ENCODE data around the gene RAB18. TPM values are rescaled to one million over a fixed set of nuclear protein-coding genes. Genes with fewer than 3 reads are reported as not detected.

The RAB18 gene
- total RNA-seq, 1 experiment from 2014 or later = 68.1 TPM

- Histone ChIP-seq H3K4me3 (replicated peaks in 1 of 2; ENCODE audit: low read depth in 1 of 2, low read length in 2 of 2) (no peak overlapping the region), H4K20me1 (ENCODE audit: insufficient read depth) (no peaks in the 10 kb centered on the region), H3K27ac (ENCODE audit: low read depth, low read length) (no peak overlapping the region), H3K9ac (ENCODE audit: low read length) (no peak overlapping the region), H3K4me1 (ENCODE audit: control insufficient read depth in 1 of 2, insufficient read depth in 2 of 2, low read length in 2 of 2) (no peaks in the 10 kb centered on the region), H3K4me2 (ENCODE audit: low read length) (no peak overlapping the region), H2AFZ (ENCODE audit: low read depth, low read length, poor library complexity, severe bottlenecking) (no peak overlapping the region), H3K36me3 (ENCODE audit: control insufficient read depth in 1 of 2, insufficient read depth in 2 of 2, low read length in 2 of 2) (no peaks in the 10 kb centered on the region), H3K79me2 (ENCODE audit: insufficient read depth, low read length) (no peaks in the 10 kb centered on the region), H3K27me3 (ENCODE audit: insufficient read depth, low read length) (no peaks in the 10 kb centered on the region), H3K9me2 (ENCODE audit: insufficient read depth) (no peaks in the 10 kb centered on the region), H3K9me3 (ENCODE audit: control insufficient read depth in 1 of 2, insufficient read depth in 1 of 2, low read depth in 1 of 2, low read length in 2 of 2) (no peaks in the 10 kb centered on the region)
- ChIA-PET RAD21 (ENCODE audit: low non-redundant PET in 1 of 2, low total read pairs in 2 of 2, uncharacterized antibody in 2 of 2, unreplicated experiment in 2 of 2) (no interaction called here), CTCF (no interaction called here), POLR2A (no interaction called here)
- BruUV-seq (replicated peaks) = no TSS peak
- no peak for ATAC-seq
- DNase-seq (ENCODE audit: low read depth, low spot score) = no peak
- TF ChIP-seq EZH2 (IDR thresholded peaks at IDR 0.05) = no peak
- TF ChIP-seq TCF7L2 (IDR thresholded peaks at IDR 0.05; ENCODE audit: borderline replicate concordance, extremely low read depth, insufficient read depth, insufficient read length) = no peak
- no peak for TF ChIP-seq EGR1 (IDR thresholded peaks at IDR 0.05; ENCODE audit: low read depth)
- TF ChIP-seq CEBPB (IDR thresholded peaks at IDR 0.05; ENCODE audit: low read depth) = no peak
- TF ChIP-seq, protein P1, sequence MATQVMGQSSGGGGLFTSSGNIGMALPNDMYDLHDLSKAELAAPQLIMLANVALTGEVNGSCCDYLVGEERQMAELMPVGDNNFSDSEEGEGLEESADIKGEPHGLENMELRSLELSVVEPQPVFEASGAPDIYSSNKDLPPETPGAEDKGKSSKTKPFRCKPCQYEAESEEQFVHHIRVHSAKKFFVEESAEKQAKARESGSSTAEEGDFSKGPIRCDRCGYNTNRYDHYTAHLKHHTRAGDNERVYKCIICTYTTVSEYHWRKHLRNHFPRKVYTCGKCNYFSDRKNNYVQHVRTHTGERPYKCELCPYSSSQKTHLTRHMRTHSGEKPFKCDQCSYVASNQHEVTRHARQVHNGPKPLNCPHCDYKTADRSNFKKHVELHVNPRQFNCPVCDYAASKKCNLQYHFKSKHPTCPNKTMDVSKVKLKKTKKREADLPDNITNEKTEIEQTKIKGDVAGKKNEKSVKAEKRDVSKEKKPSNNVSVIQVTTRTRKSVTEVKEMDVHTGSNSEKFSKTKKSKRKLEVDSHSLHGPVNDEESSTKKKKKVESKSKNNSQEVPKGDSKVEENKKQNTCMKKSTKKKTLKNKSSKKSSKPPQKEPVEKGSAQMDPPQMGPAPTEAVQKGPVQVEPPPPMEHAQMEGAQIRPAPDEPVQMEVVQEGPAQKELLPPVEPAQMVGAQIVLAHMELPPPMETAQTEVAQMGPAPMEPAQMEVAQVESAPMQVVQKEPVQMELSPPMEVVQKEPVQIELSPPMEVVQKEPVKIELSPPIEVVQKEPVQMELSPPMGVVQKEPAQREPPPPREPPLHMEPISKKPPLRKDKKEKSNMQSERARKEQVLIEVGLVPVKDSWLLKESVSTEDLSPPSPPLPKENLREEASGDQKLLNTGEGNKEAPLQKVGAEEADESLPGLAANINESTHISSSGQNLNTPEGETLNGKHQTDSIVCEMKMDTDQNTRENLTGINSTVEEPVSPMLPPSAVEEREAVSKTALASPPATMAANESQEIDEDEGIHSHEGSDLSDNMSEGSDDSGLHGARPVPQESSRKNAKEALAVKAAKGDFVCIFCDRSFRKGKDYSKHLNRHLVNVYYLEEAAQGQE (IDR thresholded peaks at IDR 0.05; ENCODE audit: low read depth) = no peak
- no peak for TF ChIP-seq CBX3 (IDR thresholded peaks at IDR 0.05; ENCODE audit: low read depth)
- no peak for TF ChIP-seq SP1 (IDR thresholded peaks at IDR 0.05; ENCODE audit: low read depth)
- TF ChIP-seq, protein P2, sequence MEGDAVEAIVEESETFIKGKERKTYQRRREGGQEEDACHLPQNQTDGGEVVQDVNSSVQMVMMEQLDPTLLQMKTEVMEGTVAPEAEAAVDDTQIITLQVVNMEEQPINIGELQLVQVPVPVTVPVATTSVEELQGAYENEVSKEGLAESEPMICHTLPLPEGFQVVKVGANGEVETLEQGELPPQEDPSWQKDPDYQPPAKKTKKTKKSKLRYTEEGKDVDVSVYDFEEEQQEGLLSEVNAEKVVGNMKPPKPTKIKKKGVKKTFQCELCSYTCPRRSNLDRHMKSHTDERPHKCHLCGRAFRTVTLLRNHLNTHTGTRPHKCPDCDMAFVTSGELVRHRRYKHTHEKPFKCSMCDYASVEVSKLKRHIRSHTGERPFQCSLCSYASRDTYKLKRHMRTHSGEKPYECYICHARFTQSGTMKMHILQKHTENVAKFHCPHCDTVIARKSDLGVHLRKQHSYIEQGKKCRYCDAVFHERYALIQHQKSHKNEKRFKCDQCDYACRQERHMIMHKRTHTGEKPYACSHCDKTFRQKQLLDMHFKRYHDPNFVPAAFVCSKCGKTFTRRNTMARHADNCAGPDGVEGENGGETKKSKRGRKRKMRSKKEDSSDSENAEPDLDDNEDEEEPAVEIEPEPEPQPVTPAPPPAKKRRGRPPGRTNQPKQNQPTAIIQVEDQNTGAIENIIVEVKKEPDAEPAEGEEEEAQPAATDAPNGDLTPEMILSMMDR (IDR thresholded peaks at IDR 0.05 in 2 of 3, conservative IDR thresholded peaks at IDR 0.05 in 1 of 3; ENCODE audit: borderline replicate concordance in 1 of 3, insufficient read depth in 1 of 3, low read depth in 2 of 3, low read length in 2 of 3) = no peak
- no peak for TF ChIP-seq ELF1 (IDR thresholded peaks at IDR 0.05; ENCODE audit: borderline replicate concordance, low read depth)
- TF ChIP-seq POLR2A (IDR thresholded peaks at IDR 0.05; ENCODE audit: borderline replicate concordance, extremely low read depth, insufficient read depth, insufficient read length) = no peak
- no peak for TF ChIP-seq EZH2phosphoT487 (IDR thresholded peaks at IDR 0.05; ENCODE audit: borderline replicate concordance)
- TF ChIP-seq, protein P3, sequence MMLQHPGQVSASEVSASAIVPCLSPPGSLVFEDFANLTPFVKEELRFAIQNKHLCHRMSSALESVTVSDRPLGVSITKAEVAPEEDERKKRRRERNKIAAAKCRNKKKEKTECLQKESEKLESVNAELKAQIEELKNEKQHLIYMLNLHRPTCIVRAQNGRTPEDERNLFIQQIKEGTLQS (IDR thresholded peaks at IDR 0.05) = no peak
- TF ChIP-seq ZFX (IDR thresholded peaks at IDR 0.05) = no peak
- TF ChIP-seq POLR2AphosphoS5 (IDR thresholded peaks at IDR 0.05; ENCODE audit: low read depth, low read length) = no peak
- TF ChIP-seq ZNF274 (IDR thresholded peaks at IDR 0.05; ENCODE audit: low read depth, low read length) = no peak
- TF ChIP-seq, protein P4, sequence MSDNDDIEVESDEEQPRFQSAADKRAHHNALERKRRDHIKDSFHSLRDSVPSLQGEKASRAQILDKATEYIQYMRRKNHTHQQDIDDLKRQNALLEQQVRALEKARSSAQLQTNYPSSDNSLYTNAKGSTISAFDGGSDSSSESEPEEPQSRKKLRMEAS (IDR thresholded peaks at IDR 0.05) = no peak
- intact Hi-C loops (cut with micrococcal nuclease) = no loop called here
Measured at GRCh38 chr10:27463961-27464360, 40.1 kb upstream of the RAB18 start.

Measured in HCT116 (cell line).